Measurements from ENCODE around the gene CTSL. TPM values are rescaled to one million over a fixed set of nuclear protein-coding genes. Genes with fewer than 3 reads are reported as not detected.

Gene CTSL
- total RNA-seq, 1 experiment from 2014 or later: 39.7 TPM

DNA sequence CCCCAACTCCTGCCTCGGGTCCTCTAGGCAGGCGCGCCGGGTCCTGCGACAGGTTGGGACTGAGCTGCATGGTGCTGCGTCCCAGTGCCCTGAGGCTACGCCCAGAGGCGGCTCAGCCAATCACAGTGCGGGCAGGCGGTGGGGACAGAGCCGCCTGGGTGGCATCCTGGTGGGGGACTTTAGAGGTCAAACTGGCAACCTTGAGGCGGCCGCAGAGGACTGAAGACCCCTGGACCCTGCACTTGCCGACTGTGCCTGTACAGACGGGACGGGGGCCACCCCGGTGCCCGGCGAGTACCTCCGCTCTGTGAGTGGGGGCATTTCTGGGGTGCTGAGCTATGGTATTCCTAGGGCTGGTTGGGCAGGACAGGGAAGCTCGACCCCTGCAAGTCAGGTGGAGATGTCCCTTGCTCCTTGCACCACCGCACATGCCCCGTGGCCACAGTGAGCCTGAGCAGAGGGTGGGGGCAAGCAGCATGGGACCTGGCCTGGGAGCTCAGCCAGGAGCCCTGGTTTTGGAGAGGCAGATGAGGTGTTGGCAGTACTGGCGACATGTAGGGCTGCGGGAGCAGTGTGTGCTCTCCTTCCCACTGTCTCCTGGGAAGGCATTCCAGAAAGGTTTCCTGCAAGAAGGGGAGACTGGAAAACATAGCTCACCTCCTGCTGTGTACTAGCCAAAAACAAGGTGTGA is 45.5 kb downstream of the CTSL start (continued):
- TF ChIP-seq FOXK1 (CRISPR knock-in tag; IDR thresholded peaks at IDR 0.05): no peak
- TF ChIP-seq RORB (CRISPR knock-in tag; IDR thresholded peaks at IDR 0.05): no peak
- TF ChIP-seq, protein P1, sequence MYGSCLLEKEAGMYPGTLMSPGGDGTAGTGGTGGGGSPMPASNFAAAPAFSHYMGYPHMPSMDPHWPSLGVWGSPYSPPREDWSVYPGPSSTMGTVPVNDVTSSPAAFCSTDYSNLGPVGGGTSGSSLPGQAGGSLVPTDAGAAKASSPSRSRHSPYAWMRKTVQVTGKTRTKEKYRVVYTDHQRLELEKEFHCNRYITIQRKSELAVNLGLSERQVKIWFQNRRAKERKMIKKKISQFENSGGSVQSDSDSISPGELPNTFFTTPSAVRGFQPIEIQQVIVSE (CRISPR knock-in tag; IDR thresholded peaks at IDR 0.05; ENCODE audit: borderline replicate concordance): no peak
- TF ChIP-seq, protein P2, sequence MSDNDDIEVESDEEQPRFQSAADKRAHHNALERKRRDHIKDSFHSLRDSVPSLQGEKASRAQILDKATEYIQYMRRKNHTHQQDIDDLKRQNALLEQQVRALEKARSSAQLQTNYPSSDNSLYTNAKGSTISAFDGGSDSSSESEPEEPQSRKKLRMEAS (CRISPR knock-in tag; IDR thresholded peaks at IDR 0.05): peak; percentile 6; the same call in 1 of the 2 replicates

DNA sequence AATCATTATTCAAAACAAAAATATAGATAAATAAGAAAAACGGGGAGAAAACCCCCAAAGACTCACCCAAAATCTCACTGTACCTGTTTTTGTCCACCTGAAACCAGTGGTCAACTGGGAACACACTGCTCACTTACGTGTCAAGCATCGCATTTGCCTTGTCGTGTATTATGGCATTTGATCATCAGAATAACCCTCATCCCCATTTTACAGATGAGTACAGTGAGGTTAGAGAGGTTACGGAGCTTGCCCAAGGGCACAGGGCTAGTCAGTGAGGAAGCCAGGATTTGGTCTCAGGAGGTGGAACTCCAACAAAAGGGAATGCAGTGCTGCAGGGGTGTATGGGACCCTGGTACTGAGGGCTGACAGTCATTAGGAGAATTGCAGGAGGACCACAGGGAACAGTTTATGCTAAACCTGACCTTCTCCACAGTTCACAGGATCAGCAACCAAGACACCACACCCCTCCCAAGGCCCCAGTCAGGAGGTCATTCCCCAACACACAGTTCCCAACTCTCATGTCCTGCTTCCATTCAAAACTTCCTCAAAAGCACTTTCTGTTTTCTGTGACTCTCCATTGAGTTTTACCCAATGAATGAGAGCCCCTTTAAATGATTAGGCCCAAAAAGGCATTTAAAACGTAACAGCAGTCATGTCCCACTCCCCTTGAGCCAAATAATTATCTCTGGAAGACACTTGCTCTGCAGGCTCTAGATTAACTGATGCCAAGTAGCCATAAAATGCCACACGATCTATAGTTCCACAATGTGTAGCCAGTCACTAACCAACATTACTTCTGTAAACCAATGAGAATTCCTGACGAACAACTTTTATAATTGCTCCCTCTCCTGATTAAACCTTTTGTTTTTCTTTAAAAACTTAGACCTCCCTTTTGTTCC is 50.8 kb downstream of the CTSL start:
- ChIA-PET CTCF (no interaction called here), POLR2A (no interaction called here)
- no peak for DNase-seq (ENCODE audit: low spot score)
- Mint-ChIP-seq H3K36me3 (peaks cover 13% of the 10 kb centered on the region), H3K27ac (no peak overlapping the region), H3K4me3 (no peak overlapping the region), H3K9me3 (peaks cover 31% of the 10 kb centered on the region), H3K4me1 (peaks cover 6% of the 10 kb centered on the region), H3K27me3 (ENCODE audit: low read depth) (peaks cover 4% of the 10 kb centered on the region)
- no peak for ATAC-seq
- TF ChIP-seq NR1H2 (CRISPR knock-in tag; IDR thresholded peaks at IDR 0.05): no peak
- no peak for TF ChIP-seq ELF4 (CRISPR knock-in tag; IDR thresholded peaks at IDR 0.05; ENCODE audit: low read depth)
- TF ChIP-seq TCF7 (CRISPR knock-in tag; IDR thresholded peaks at IDR 0.05; ENCODE audit: low read depth): no peak
- no peak for TF ChIP-seq GTF2I (CRISPR knock-in tag; conservative IDR thresholded peaks at IDR 0.05)
- TF ChIP-seq NR3C1 (CRISPR knock-in tag; conservative IDR thresholded peaks at IDR 0.05; ENCODE audit: low read depth): no peak
- TF ChIP-seq MXD4 (CRISPR knock-in tag; IDR thresholded peaks at IDR 0.05; ENCODE audit: borderline replicate concordance): no peak
- TF ChIP-seq EMX1 (CRISPR knock-in tag; IDR thresholded peaks at IDR 0.05): no peak
- TF ChIP-seq, protein P3, sequence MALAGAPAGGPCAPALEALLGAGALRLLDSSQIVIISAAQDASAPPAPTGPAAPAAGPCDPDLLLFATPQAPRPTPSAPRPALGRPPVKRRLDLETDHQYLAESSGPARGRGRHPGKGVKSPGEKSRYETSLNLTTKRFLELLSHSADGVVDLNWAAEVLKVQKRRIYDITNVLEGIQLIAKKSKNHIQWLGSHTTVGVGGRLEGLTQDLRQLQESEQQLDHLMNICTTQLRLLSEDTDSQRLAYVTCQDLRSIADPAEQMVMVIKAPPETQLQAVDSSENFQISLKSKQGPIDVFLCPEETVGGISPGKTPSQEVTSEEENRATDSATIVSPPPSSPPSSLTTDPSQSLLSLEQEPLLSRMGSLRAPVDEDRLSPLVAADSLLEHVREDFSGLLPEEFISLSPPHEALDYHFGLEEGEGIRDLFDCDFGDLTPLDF (CRISPR knock-in tag; IDR thresholded peaks at IDR 0.05): no peak
- no peak for TF ChIP-seq SMAD3 (CRISPR knock-in tag; IDR thresholded peaks at IDR 0.05; ENCODE audit: borderline replicate concordance)
- TF ChIP-seq SOX15 (CRISPR knock-in tag; IDR thresholded peaks at IDR 0.05): no peak
- no peak for TF ChIP-seq ATF1 (CRISPR knock-in tag; IDR thresholded peaks at IDR 0.05)

DNA sequence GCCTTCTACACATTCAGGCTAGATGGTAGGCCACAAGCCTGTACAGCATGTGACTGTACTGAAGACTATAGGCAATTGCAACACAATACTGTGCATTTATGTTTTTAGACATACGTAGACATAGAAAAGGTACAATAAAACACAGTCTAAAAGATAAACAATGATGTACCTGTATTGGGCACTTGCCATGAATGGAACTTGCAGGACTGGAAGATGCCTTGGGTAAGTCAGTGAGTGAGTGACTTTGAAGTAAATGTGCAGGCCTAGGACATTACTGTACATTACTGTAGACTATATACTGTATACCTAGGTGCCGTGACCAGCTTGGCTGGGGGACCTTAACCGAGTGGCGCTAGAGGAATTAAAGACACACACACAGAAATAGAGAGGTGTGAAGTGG is 53.1 kb downstream of the CTSL start:
- peaks cover 33% of the 10 kb centered on the region for H3K9me3 Mint-ChIP-seq
- no peaks in the 10 kb centered on the region for H3K4me1 Mint-ChIP-seq
- CTCF ChIA-PET: no interaction called here
- ATAC-seq: no peak
- POLR2A ChIA-PET: no interaction called here
- H3K27ac Mint-ChIP-seq: no peak overlapping the region
- peaks cover 13% of the 10 kb centered on the region for H3K36me3 Mint-ChIP-seq
- DNase-seq (ENCODE audit: low spot score): no peak
- peaks cover 3% of the 10 kb centered on the region for H3K27me3 Mint-ChIP-seq (ENCODE audit: low read depth)
- H3K4me3 Mint-ChIP-seq: no peak overlapping the region
- TF ChIP-seq PRRX2 (CRISPR knock-in tag; IDR thresholded peaks at IDR 0.05): no peak
- TF ChIP-seq ZBTB21 (CRISPR knock-in tag; IDR thresholded peaks at IDR 0.05; ENCODE audit: borderline replicate concordance): no peak
- TF ChIP-seq NFATC4 (CRISPR knock-in tag; IDR thresholded peaks at IDR 0.05): no peak
- TF ChIP-seq GABPB1 (CRISPR knock-in tag; IDR thresholded peaks at IDR 0.05): no peak
- TF ChIP-seq TP53 (CRISPR knock-in tag; IDR thresholded peaks at IDR 0.05): no peak
- TF ChIP-seq, protein P4, sequence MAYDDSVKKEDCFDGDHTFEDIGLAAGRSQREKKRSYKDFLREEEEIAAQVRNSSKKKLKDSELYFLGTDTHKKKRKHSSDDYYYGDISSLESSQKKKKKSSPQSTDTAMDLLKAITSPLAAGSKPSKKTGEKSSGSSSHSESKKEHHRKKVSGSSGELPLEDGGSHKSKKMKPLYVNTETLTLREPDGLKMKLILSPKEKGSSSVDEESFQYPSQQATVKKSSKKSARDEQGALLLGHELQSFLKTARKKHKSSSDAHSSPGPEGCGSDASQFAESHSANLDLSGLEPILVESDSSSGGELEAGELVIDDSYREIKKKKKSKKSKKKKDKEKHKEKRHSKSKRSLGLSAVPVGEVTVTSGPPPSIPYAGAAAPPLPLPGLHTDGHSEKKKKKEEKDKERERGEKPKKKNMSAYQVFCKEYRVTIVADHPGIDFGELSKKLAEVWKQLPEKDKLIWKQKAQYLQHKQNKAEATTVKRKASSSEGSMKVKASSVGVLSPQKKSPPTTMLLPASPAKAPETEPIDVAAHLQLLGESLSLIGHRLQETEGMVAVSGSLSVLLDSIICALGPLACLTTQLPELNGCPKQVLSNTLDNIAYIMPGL (CRISPR knock-in tag; IDR thresholded peaks at IDR 0.05): no peak
- TF ChIP-seq TEAD4 (CRISPR knock-in tag; IDR thresholded peaks at IDR 0.05): no peak
- TF ChIP-seq, protein P5, sequence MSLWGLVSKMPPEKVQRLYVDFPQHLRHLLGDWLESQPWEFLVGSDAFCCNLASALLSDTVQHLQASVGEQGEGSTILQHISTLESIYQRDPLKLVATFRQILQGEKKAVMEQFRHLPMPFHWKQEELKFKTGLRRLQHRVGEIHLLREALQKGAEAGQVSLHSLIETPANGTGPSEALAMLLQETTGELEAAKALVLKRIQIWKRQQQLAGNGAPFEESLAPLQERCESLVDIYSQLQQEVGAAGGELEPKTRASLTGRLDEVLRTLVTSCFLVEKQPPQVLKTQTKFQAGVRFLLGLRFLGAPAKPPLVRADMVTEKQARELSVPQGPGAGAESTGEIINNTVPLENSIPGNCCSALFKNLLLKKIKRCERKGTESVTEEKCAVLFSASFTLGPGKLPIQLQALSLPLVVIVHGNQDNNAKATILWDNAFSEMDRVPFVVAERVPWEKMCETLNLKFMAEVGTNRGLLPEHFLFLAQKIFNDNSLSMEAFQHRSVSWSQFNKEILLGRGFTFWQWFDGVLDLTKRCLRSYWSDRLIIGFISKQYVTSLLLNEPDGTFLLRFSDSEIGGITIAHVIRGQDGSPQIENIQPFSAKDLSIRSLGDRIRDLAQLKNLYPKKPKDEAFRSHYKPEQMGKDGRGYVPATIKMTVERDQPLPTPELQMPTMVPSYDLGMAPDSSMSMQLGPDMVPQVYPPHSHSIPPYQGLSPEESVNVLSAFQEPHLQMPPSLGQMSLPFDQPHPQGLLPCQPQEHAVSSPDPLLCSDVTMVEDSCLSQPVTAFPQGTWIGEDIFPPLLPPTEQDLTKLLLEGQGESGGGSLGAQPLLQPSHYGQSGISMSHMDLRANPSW (CRISPR knock-in tag; conservative IDR thresholded peaks at IDR 0.05; ENCODE audit: low read depth): no peak

All from WTC11 (cell line).